DND-41 (cell line): ENCODE data around the gene TNIK.

Experiments used
- CTCF ChIP-seq: IDR thresholded peaks from 2 replicates; pipeline ENCODE4 v1.5.1; 2012; ENCODE audit warnings: borderline replicate concordance, low read length, moderate library complexity, mild to moderate bottlenecking; ENCODE audit not compliant: poor library complexity, severe bottlenecking; ENCODE audit errors: extremely low read depth
- EZH2 ChIP-seq: IDR thresholded peaks from 3 replicates; pipeline ENCODE4 v1.6.1; 2012; ENCODE audit warnings: borderline replicate concordance, low read depth, mild to moderate bottlenecking, moderate library complexity, low read length, inconsistent platforms; ENCODE audit not compliant: severe bottlenecking

- no peak for TF ChIP-seq CTCF
- TF ChIP-seq EZH2, result no peak
Observed at GRCh38 chr3:171446801-171447578, 13.2 kb downstream of the TNIK start.
